CD1c-positive myeloid dendritic cell (primary cell): Measurements from ENCODE around the gene NBPF20.
"Not testable (repeated sequence)": the region's sequence is repeated elsewhere in the genome, so short reads cannot be mapped to it uniquely, and the experiment has no call there.

Experiments
- DNase-seq: peaks from one replicate; pipeline ENCODE4 v3.0.0-alpha.2; 2016; ENCODE audit errors: extremely low spot score

The NBPF20 gene

DNA sequence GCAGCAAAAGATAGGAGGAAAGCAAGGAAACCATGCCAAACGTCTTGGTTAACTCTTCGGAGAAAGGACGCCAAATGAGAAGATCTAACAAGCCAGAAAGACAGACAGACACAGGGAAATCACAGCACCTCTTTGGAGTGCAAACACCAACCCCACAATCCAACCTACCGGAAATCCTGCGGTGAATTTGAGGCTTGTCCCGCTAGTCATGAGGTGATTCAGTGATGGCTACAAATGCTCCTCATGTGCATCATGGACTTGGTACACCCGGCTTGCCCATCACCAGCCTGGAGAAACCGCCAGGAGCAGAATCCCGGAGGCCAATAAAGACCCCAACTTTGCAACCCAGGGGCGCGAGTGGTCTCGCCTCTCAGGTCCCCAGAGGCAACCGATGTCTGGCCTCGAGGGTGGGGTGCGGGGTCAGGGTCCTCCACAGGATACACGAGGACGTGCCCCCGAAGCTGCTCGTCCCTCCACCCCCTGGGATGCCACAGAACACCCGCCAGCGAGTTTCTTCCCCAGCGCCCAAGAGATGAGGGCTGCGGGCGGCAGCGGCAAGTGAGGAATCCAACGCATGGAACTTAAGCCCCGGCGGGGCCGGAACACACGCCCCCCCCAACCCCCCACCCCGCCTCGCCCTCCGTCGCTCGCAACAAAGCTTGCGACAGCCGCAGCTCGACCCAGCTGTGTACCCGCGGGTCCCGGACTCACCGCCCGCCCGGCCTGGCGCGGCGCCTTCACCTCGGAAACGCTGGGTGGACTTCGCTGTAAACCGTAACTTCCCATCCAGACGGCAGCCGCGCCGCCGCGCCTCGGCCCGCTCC lies 579 bp downstream of the NBPF20 start:
- DNase-seq = not testable (repeated sequence)

- not testable (repeated sequence) for DNase-seq
Measured at GRCh38 chr1:145415149-145415548, 10.3 kb downstream of the NBPF20 start.

GRCh38 chr1:145407266-145407665 lies 18.1 kb downstream of the NBPF20 start:
- DNase-seq = not testable (repeated sequence)

- not testable (repeated sequence) for DNase-seq
Measured at GRCh38 chr1:145404949-145405348, 20.5 kb downstream of the NBPF20 start.

DNA sequence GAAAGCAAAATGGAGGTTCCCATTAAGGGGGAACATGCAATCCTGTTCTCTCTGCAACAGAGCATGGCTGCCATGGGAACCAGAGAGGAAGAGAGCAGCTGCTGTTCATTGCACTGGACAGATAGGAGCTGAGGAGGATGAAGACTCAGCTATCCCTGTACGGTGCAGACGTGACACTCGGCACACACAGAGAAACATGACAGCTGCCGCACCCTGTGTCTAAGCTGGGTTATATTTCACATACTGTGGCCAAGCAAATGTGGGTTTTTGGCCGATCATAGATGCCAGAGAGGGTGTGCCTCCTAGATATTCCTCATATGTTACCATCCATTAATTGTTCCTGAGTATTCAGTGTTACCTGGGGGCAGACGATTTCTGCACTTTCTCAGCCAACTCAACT lies 24.7 kb downstream of the NBPF20 start:
- DNase-seq = not testable (repeated sequence)
